Activated T-helper 17 cell treated with anti-CD3 and anti-CD28 coated beads, Interleukin-2, amount 50 U/mL, for 72 hours (primary cell): ENCODE measurements around the gene USB1. TPM values are rescaled to one million over a fixed set of nuclear protein-coding genes. Genes with fewer than 3 reads are reported as not detected.

Experiments
- ATAC-seq: fragments of 150-1000 bp; cut with Tn5 transposase; replicated peaks from 2 replicates; pipeline ENCODE4 v1.10.0; 2021; ENCODE audit warnings: mild to moderate bottlenecking, moderate library complexity
- H3K27ac Mint-ChIP-seq: one replicate; pipeline ENCODE4 v1.8.0; 2022; ENCODE audit warnings: mixed read lengths
- H3K27me3 Mint-ChIP-seq: one replicate; pipeline ENCODE4 v1.8.0; 2022; ENCODE audit warnings: mixed read lengths
- H3K36me3 Mint-ChIP-seq: one replicate; pipeline ENCODE4 v1.8.0; 2022; ENCODE audit warnings: low read depth, mild to moderate bottlenecking, mixed read lengths
- H3K4me1 Mint-ChIP-seq: one replicate; pipeline ENCODE4 v1.8.0; 2022; ENCODE audit warnings: mixed read lengths
- H3K4me3 Mint-ChIP-seq: one replicate; pipeline ENCODE4 v1.8.0; 2022; ENCODE audit warnings: mild to moderate bottlenecking, mixed read lengths
- H3K9me3 Mint-ChIP-seq: one replicate; pipeline ENCODE4 v1.8.0; 2022; ENCODE audit warnings: mixed read lengths
- total RNA-seq, 2 donors: library from RNA; stranded (reverse); gene quantifications; one replicate each; pipeline ENCODE4 v1.2.3, GENCODE V29; 2022

Gene USB1
- 10 to 100 TPM; 33.7 to 56.6 TPM for total RNA-seq

GRCh38 chr16:58000706-58001676 is at the start of gene USB1:
Gene USB1 (plus strand): TSS chr16:58001407. CDS start chr16:58001484, 77 bp downstream.
- H3K4me3 Mint-ChIP-seq = peak within 1 kb of the TSS; percentile 87
- no peaks in the 10 kb centered on the region for H3K27me3 Mint-ChIP-seq
- peaks cover 40% of the 10 kb centered on the region for H3K36me3 Mint-ChIP-seq
- no peaks in the 10 kb centered on the region for H3K9me3 Mint-ChIP-seq
- peak within 1 kb of the TSS; percentile 86 for H3K27ac Mint-ChIP-seq
- ATAC-seq = peak; percentile 83
- H3K4me1 Mint-ChIP-seq = peaks cover 29% of the 10 kb centered on the region

GRCh38 chr16:57952909-57953308 is 48.3 kb upstream of the USB1 start:
- H3K9me3 Mint-ChIP-seq = no peaks in the 10 kb centered on the region
- no peaks in the 10 kb centered on the region for H3K36me3 Mint-ChIP-seq
- no peak overlapping the region for H3K27ac Mint-ChIP-seq
- no peaks in the 10 kb centered on the region for H3K27me3 Mint-ChIP-seq
- no peak overlapping the region for H3K4me3 Mint-ChIP-seq
- no peak for ATAC-seq
- H3K4me1 Mint-ChIP-seq = no peaks in the 10 kb centered on the region

GRCh38 chr16:57953857-57954256 is 47.4 kb upstream of the USB1 start:
- Mint-ChIP-seq H3K9me3 (no peaks in the 10 kb centered on the region), H3K27ac (no peak overlapping the region)

GRCh38 chr16:57955572-57956188 is 45.5 kb upstream of the USB1 start:
- no peak for ATAC-seq
- H3K27me3 Mint-ChIP-seq = no peaks in the 10 kb centered on the region
- no peaks in the 10 kb centered on the region for H3K9me3 Mint-ChIP-seq
- H3K4me3 Mint-ChIP-seq = no peak overlapping the region
- H3K36me3 Mint-ChIP-seq = no peaks in the 10 kb centered on the region
- no peak overlapping the region for H3K27ac Mint-ChIP-seq
- no peaks in the 10 kb centered on the region for H3K4me1 Mint-ChIP-seq

More at GRCh38 chr16:57953857-57954256, 47.4 kb upstream of the USB1 start:
- Mint-ChIP-seq H3K4me3 (no peak overlapping the region), H3K27me3 (no peaks in the 10 kb centered on the region), H3K4me1 (no peaks in the 10 kb centered on the region), H3K36me3 (no peaks in the 10 kb centered on the region)
- ATAC-seq = no peak

GRCh38 chr16:57956270-57956808 is 44.9 kb upstream of the USB1 start:
- Mint-ChIP-seq H3K27me3 (no peaks in the 10 kb centered on the region), H3K9me3 (no peaks in the 10 kb centered on the region), H3K4me3 (no peak overlapping the region), H3K36me3 (no peaks in the 10 kb centered on the region), H3K4me1 (no peaks in the 10 kb centered on the region), H3K27ac (no peak overlapping the region)
- no peak for ATAC-seq

- ATAC-seq = no peak
- Mint-ChIP-seq H3K27ac (no peak overlapping the region), H3K4me1 (no peaks in the 10 kb centered on the region), H3K27me3 (no peaks in the 10 kb centered on the region), H3K9me3 (no peaks in the 10 kb centered on the region), H3K36me3 (no peaks in the 10 kb centered on the region), H3K4me3 (no peak overlapping the region)
Observed at GRCh38 chr16:57956924-57957672, 44.1 kb upstream of the USB1 start.

- ATAC-seq = no peak
- Mint-ChIP-seq H3K4me1 (no peaks in the 10 kb centered on the region), H3K27me3 (no peaks in the 10 kb centered on the region), H3K4me3 (no peak overlapping the region), H3K36me3 (no peaks in the 10 kb centered on the region), H3K9me3 (no peaks in the 10 kb centered on the region), H3K27ac (no peak overlapping the region)
Observed at GRCh38 chr16:57957673-57958392, 43.4 kb upstream of the USB1 start.

GRCh38 chr16:57958544-57958943 is 42.7 kb upstream of the USB1 start:
- ATAC-seq = no peak
- H3K9me3 Mint-ChIP-seq = no peaks in the 10 kb centered on the region
- no peaks in the 10 kb centered on the region for H3K36me3 Mint-ChIP-seq
- H3K27ac Mint-ChIP-seq = no peak overlapping the region
- H3K27me3 Mint-ChIP-seq = no peaks in the 10 kb centered on the region
- no peaks in the 10 kb centered on the region for H3K4me1 Mint-ChIP-seq
- no peak overlapping the region for H3K4me3 Mint-ChIP-seq

GRCh38 chr16:57959121-57959520 is 42.1 kb upstream of the USB1 start:
- H3K9me3 Mint-ChIP-seq = no peaks in the 10 kb centered on the region
- ATAC-seq = no peak
- no peaks in the 10 kb centered on the region for H3K36me3 Mint-ChIP-seq
- H3K4me3 Mint-ChIP-seq = no peak overlapping the region
- no peaks in the 10 kb centered on the region for H3K4me1 Mint-ChIP-seq
- H3K27me3 Mint-ChIP-seq = no peaks in the 10 kb centered on the region
- no peak overlapping the region for H3K27ac Mint-ChIP-seq

GRCh38 chr16:57959804-57960203 is 41.4 kb upstream of the USB1 start:
- no peaks in the 10 kb centered on the region for H3K36me3 Mint-ChIP-seq
- H3K27ac Mint-ChIP-seq = no peak overlapping the region
- no peak for ATAC-seq
- H3K4me1 Mint-ChIP-seq = no peaks in the 10 kb centered on the region
- H3K4me3 Mint-ChIP-seq = no peak overlapping the region
- H3K9me3 Mint-ChIP-seq = no peaks in the 10 kb centered on the region
- no peaks in the 10 kb centered on the region for H3K27me3 Mint-ChIP-seq

GRCh38 chr16:57960310-57960709 is 40.9 kb upstream of the USB1 start:
- Mint-ChIP-seq H3K9me3 (no peaks in the 10 kb centered on the region), H3K36me3 (no peaks in the 10 kb centered on the region), H3K4me3 (no peak overlapping the region), H3K27me3 (no peaks in the 10 kb centered on the region), H3K4me1 (no peaks in the 10 kb centered on the region), H3K27ac (no peak overlapping the region)
- no peak for ATAC-seq

GRCh38 chr16:57960826-57961472 is 40.3 kb upstream of the USB1 start:
- H3K27ac Mint-ChIP-seq = no peak overlapping the region
- no peak overlapping the region for H3K4me3 Mint-ChIP-seq
- H3K36me3 Mint-ChIP-seq = no peaks in the 10 kb centered on the region
- H3K9me3 Mint-ChIP-seq = no peaks in the 10 kb centered on the region
- no peaks in the 10 kb centered on the region for H3K4me1 Mint-ChIP-seq
- no peak for ATAC-seq
- no peaks in the 10 kb centered on the region for H3K27me3 Mint-ChIP-seq

- Mint-ChIP-seq H3K4me1 (no peaks in the 10 kb centered on the region), H3K27ac (no peak overlapping the region), H3K27me3 (no peaks in the 10 kb centered on the region), H3K4me3 (no peak overlapping the region), H3K36me3 (no peaks in the 10 kb centered on the region), H3K9me3 (no peaks in the 10 kb centered on the region)
- ATAC-seq = no peak
Observed at GRCh38 chr16:57961538-57961937, 39.7 kb upstream of the USB1 start.
